Endodermal cell (in vitro differentiated cells): ENCODE measurements around the gene ZNF655. TPM values are rescaled to one million over a fixed set of nuclear protein-coding genes. Genes with fewer than 3 reads are reported as not detected.
A peak's percentile ranks its signal among the peaks of the same experiment; 100 is the strongest.

Experiments
- DNase-seq: peaks from one replicate; pipeline ENCODE4 v3.0.0-alpha.2; 2017
- H3K27ac ChIP-seq: 2 replicates; pipeline ENCODE4 v1.5.1; 2013; ENCODE audit warnings: mild to moderate bottlenecking, low read depth, low read length, moderate library complexity
- H3K27me3 ChIP-seq: 2 replicates; pipeline ENCODE4 v1.6.1; 2013; ENCODE audit warnings: mild to moderate bottlenecking, low read length, moderate library complexity; ENCODE audit not compliant: insufficient read depth, control insufficient read depth, poor library complexity, severe bottlenecking
- H3K36me3 ChIP-seq: 2 replicates; pipeline ENCODE4 v1.7.0; 2013; ENCODE audit warnings: mild to moderate bottlenecking, low read length, moderate library complexity; ENCODE audit not compliant: control insufficient read depth, insufficient read depth
- H3K4me1 ChIP-seq: one replicate; pipeline ENCODE4 v1.7.0; 2013; ENCODE audit warnings: low read length; ENCODE audit not compliant: control insufficient read depth, insufficient read depth
- H3K4me3 ChIP-seq: 2 replicates; pipeline ENCODE4 v1.5.1; 2013; ENCODE audit warnings: mild to moderate bottlenecking, low read length, moderate library complexity
- H3K9ac ChIP-seq: 2 replicates; pipeline ENCODE4 v1.6.1; 2013; ENCODE audit warnings: mild to moderate bottlenecking, low read length, moderate library complexity; ENCODE audit not compliant: poor library complexity, severe bottlenecking; ENCODE audit errors: extremely low read depth
- H3K9me3 ChIP-seq: 2 replicates; pipeline ENCODE4 v1.6.1; 2013; ENCODE audit warnings: mild to moderate bottlenecking, low read length, moderate library complexity; ENCODE audit not compliant: control insufficient read depth
- H3K27ac Mint-ChIP-seq: 2 replicates; pipeline ENCODE4 v1.8.0; 2020; ENCODE audit warnings: mixed read lengths
- H3K27me3 Mint-ChIP-seq: 2 replicates; pipeline ENCODE4 v1.8.0; 2021; ENCODE audit warnings: mild to moderate bottlenecking, mixed read lengths; ENCODE audit not compliant: insufficient read depth
- H3K36me3 Mint-ChIP-seq: 2 replicates; pipeline ENCODE4 v1.8.0; 2020; ENCODE audit warnings: low read depth, mixed read lengths
- H3K4me1 Mint-ChIP-seq: 2 replicates; pipeline ENCODE4 v1.8.0; 2020; ENCODE audit warnings: mixed read lengths
- H3K4me3 Mint-ChIP-seq: 2 replicates; pipeline ENCODE4 v1.8.0; 2020; ENCODE audit warnings: mild to moderate bottlenecking, moderate library complexity, mixed read lengths
- H3K9me3 Mint-ChIP-seq: 2 replicates; pipeline ENCODE4 v1.8.0; 2020; ENCODE audit warnings: mild to moderate bottlenecking, mixed read lengths
- CTCF ChIP-seq: fragments of 200-600 bp; sonication (generic); conservative IDR thresholded peaks from 2 replicates; pipeline ENCODE4 v1.5.0; 2021; ENCODE audit warnings: antibody characterized with exemption, mild to moderate bottlenecking
- WGBS, 2 experiments: methylation state at CpG; one replicate each; pipeline versions ENCODE4 v1.1.5 to v1.1.7; 2013; ENCODE audit warnings: missing lambda C conversion rate in 2 of 2, mixed read lengths in 1 of 2; ENCODE audit not compliant: insufficient coverage in 1 of 2, insufficient read length in 1 of 2; 5-methylcytosine and 5-hydroxymethylcytosine counted together
- total RNA-seq, 2 donors: library from RNA; stranded (reverse); fragmentation: NEBNext Ultra II Directional in 1 of 2; extraction: Animal tissue kit (Norgen Biotek cat#: 25700) in 1 of 2; gene quantifications; 2 replicates in 1 of 2; 3 replicates in 1 of 2; pipeline ENCODE4 v1.2.1, GENCODE V29; 2021

Gene ZNF655
- total RNA-seq, 2 donors from 2014 or later, result 57.0 to 58.2 TPM

DNA sequence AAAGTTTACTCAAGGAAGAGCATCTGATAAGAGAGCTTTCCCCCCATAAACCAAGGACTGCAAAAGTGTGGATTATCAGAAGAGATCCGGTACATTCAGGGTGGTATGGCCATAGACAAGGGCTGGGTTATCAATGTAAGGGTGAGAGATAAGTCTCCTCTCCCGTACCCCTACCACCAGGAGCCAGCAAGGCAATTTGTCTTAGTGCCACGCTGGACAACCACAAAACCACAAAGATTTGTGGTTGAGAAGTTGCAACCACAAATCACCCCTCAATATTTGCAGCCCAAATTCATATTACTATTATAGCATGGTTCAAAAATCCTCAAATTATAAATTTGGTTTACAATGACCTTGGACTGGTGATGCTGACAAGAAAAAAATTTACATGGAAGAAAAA is 56.1 kb downstream of the ZNF655 start:
- DNase-seq, result no peak
- Mint-ChIP-seq H3K4me1 (peaks cover 13% of the 10 kb centered on the region), H3K9me3 (peaks cover 2% of the 10 kb centered on the region)

GRCh38 chr7:99615989-99616358 is 57.5 kb downstream of the ZNF655 start:
- H3K36me3 ChIP-seq, result peaks cover 28% of the 10 kb centered on the region
- TF ChIP-seq CTCF, result no peak
- no peak overlapping the region for H3K27ac ChIP-seq
- Mint-ChIP-seq H3K9me3 (peaks cover 2% of the 10 kb centered on the region), H3K4me1 (peaks cover 14% of the 10 kb centered on the region), H3K36me3 (peaks cover 28% of the 10 kb centered on the region), H3K4me3 (peak overlapping the region; percentile 88), H3K27me3 (peaks cover 33% of the 10 kb centered on the region), H3K27ac (peak overlapping the region; percentile 98)
- H3K9ac ChIP-seq, result no peak overlapping the region
- 99 to 100% methylated on average over 1 to 5 of the region's 5 CpGs for WGBS, 2 experiments
- H3K4me1 ChIP-seq, result peaks cover 5% of the 10 kb centered on the region
- no peaks in the 10 kb centered on the region for H3K9me3 ChIP-seq
- H3K27me3 ChIP-seq, result no peaks in the 10 kb centered on the region
- no peak for DNase-seq
- peak overlapping the region; percentile 92 for H3K4me3 ChIP-seq

More for the DNA sequence above, 56.1 kb downstream of the ZNF655 start:
- Mint-ChIP-seq H3K4me3 (no peak overlapping the region), H3K27ac (no peak overlapping the region), H3K36me3 (peaks cover 15% of the 10 kb centered on the region), H3K27me3 (peaks cover 46% of the 10 kb centered on the region)
- peaks cover 6% of the 10 kb centered on the region for H3K27me3 ChIP-seq
- no peak for TF ChIP-seq CTCF
- peaks cover 13% of the 10 kb centered on the region for H3K36me3 ChIP-seq
- no peaks in the 10 kb centered on the region for H3K9me3 ChIP-seq
- peaks cover 5% of the 10 kb centered on the region for H3K4me1 ChIP-seq
- H3K4me3 ChIP-seq, result no peak overlapping the region
- H3K27ac ChIP-seq, result no peak overlapping the region
- 80 to 92% methylated on average over 1 to 3 of the region's 3 CpGs for WGBS, 2 experiments
- H3K9ac ChIP-seq, result no peak overlapping the region

- H3K4me1 Mint-ChIP-seq, result peaks cover 16% of the 10 kb centered on the region
- H3K36me3 ChIP-seq, result peaks cover 34% of the 10 kb centered on the region
- H3K4me3 ChIP-seq, result peak within 1 kb of the TSS; percentile 92
- 0 to 1% methylated on average over 17 to 60 of the region's 60 CpGs for WGBS, 2 experiments
- peaks cover 2% of the 10 kb centered on the region for H3K9me3 Mint-ChIP-seq
- H3K27me3 ChIP-seq, result no peaks in the 10 kb centered on the region
- H3K27ac ChIP-seq, result peak within 1 kb of the TSS; percentile 92
- no peaks in the 10 kb centered on the region for H3K9me3 ChIP-seq
- peaks cover 35% of the 10 kb centered on the region for H3K36me3 Mint-ChIP-seq
- H3K4me1 ChIP-seq, result peaks cover 5% of the 10 kb centered on the region
- H3K4me3 Mint-ChIP-seq, result peak within 1 kb of the TSS; percentile 88
- peak; percentile 74 for TF ChIP-seq CTCF
- H3K9ac ChIP-seq, result peak within 1 kb of the TSS; percentile 85
- peak within 1 kb of the TSS; percentile 98 for H3K27ac Mint-ChIP-seq
- peaks cover 27% of the 10 kb centered on the region for H3K27me3 Mint-ChIP-seq
- DNase-seq, result peak; percentile 98
Measured at GRCh38 chr7:99616359-99617191, 58.1 kb downstream of the ZNF655 start, which contains the start of gene ZSCAN25. Gene ZSCAN25, plus strand, starts transcription at chr7:99616946. Its CDS starts 2,661 bp downstream, at chr7:99619607.
